Astrocyte of the cerebellum (primary cell): ENCODE data around the gene CYB561.

Source experiments
- DNase-seq: peaks from one replicate; pipeline ENCODE4 v3.0.0-alpha.2; 2011; ENCODE audit warnings: low read depth
- H3K4me3 ChIP-seq: 2 replicates; pipeline ENCODE4 v1.5.1; 2011; ENCODE audit warnings: mild to moderate bottlenecking, low read depth, low read length, moderate library complexity
- in situ Hi-C: cut with HindIII; loops from 2 replicates; pipeline ENCODE4 v1.10.0; 2017; ENCODE audit warnings: low sequenced_read_pairs
- TF ChIP-seq, protein P1 (sequence below): IDR thresholded peaks from 2 replicates; pipeline ENCODE4 v1.5.1; 2012; ENCODE audit warnings: low read length, low read depth, moderate library complexity, mild to moderate bottlenecking; ENCODE audit errors: missing control alignments

Gene CYB561

DNA sequence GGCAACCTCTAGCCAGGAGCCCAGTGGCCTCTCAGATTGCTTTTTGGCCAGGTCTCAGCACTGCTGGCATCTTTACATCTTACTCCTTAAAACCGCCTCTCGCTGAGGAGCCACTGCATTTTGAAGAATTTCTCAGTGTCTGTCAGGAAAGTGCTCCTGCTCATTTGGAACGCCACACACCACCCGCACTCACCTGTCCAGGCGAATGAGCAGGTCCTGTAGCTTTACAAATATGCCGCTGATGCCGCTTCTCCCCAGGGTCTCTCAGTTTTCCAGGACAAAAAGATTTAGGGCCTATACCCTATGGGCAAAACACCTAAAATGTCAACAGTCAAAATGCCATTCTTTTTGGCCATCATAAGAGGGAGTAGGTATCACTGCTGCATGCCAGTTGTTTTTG lies 22.1 kb downstream of the CYB561 start:
- in situ Hi-C loops = no loop called here
- TF ChIP-seq, protein P1, sequence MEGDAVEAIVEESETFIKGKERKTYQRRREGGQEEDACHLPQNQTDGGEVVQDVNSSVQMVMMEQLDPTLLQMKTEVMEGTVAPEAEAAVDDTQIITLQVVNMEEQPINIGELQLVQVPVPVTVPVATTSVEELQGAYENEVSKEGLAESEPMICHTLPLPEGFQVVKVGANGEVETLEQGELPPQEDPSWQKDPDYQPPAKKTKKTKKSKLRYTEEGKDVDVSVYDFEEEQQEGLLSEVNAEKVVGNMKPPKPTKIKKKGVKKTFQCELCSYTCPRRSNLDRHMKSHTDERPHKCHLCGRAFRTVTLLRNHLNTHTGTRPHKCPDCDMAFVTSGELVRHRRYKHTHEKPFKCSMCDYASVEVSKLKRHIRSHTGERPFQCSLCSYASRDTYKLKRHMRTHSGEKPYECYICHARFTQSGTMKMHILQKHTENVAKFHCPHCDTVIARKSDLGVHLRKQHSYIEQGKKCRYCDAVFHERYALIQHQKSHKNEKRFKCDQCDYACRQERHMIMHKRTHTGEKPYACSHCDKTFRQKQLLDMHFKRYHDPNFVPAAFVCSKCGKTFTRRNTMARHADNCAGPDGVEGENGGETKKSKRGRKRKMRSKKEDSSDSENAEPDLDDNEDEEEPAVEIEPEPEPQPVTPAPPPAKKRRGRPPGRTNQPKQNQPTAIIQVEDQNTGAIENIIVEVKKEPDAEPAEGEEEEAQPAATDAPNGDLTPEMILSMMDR = no peak
- DNase-seq = no peak
- H3K4me3 ChIP-seq = no peak overlapping the region

DNA sequence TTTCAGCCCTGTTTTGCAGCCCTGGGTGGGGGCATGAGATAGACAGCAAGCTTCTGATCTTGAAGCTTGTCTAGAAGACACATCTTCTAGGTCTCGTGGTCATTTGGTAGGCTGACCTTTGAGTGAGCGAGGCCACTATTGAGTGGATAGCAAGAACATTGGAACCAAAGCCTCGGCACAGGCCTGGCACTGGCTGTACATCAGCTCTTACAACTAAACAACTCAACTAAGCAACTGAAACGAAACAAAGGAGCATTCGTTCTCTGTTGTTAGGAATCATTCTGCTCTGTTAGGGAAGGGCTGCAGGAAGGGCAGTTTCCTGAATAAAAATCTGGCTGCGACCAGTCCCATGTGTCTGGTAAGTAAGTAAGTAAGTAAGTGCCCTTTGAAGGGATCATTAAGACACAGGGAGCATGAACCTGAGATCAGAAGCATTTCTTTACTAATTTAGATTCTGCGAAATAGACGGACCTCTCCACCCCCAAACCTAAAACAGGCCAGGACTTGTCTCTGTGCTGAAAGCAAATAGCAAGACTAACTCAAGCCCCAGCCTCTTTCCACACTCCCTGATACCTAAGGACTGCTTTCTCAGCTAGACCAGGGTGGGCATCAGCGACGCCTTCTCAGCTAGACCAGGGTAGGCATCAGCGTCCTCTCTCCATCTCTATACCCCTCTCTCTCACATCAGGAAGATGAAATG lies 22.7 kb downstream of the CYB561 start:
- no peak for DNase-seq
- H3K4me3 ChIP-seq = no peak overlapping the region
- TF ChIP-seq, protein P1 = no peak

GRCh38 chr17:63421681-63422645 lies 24.1 kb downstream of the CYB561 start:
- in situ Hi-C loops = no loop called here
- H3K4me3 ChIP-seq = no peak overlapping the region
- TF ChIP-seq, protein P1 = no peak
- no peak for DNase-seq

More for the DNA sequence above, 22.7 kb downstream of the CYB561 start:
- in situ Hi-C loops = no loop called here

- TF ChIP-seq, protein P1 = no peak
- in situ Hi-C loops = no loop called here
- no peak for DNase-seq
- no peak overlapping the region for H3K4me3 ChIP-seq
These were observed 25.0 kb downstream of the CYB561 start for GRCh38 chr17:63420868-63421680.

DNA sequence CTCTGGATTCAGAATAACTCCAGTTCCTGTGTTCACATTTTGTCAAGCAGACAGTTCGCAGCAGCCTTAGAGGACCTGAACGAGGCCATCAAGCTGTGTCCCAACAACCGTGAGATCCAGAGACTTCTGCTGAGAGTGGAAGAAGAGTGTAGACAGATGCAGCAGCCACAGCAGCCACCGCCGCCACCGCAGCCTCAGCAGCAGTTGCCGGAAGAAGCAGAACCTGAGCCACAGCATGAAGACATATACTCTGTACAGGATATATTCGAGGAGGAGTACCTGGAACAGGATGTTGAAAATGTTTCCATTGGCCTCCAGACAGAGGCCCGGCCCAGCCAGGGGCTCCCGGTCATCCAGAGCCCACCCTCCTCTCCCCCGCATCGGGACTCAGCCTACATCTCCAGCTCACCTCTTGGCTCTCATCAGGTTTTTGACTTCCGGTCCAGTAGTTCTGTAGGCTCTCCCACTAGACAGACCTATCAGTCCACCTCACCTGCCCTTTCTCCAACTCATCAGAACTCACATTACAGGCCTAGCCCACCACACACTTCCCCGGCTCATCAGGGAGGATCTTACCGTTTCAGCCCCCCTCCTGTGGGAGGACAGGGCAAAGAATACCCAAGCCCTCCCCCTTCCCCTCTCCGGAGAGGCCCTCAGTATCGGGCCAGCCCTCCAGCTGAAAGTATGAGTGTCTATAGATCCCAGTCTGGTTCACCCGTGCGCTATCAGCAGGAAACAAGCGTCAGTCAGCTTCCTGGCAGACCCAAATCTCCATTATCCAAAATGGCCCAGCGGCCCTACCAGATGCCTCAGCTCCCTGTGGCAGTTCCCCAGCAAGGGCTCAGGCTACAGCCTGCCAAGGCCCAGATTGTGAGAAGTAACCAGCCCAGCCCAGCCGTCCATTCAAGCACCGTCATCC lies 25.9 kb downstream of the CYB561 start:
- in situ Hi-C loops = no loop called here
- DNase-seq = no peak
- TF ChIP-seq, protein P1 = no peak
- H3K4me3 ChIP-seq = no peak overlapping the region
